Caco-2 (cell line): ENCODE data around the gene ERMAP. TPM values are rescaled to one million over a fixed set of nuclear protein-coding genes. Genes with fewer than 3 reads are reported as not detected.

Source experiments
- BruUV-seq: library from RNA; stranded (reverse); fragments of 400-500 nt; replicated peaks from 2 replicates; lab custom pipeline; 2021; lab: Mats Ljungman, UMichigan
- CTCF ChIA-PET: fragments of 300-600 bp; sonication (Branson Sonifier 250); formaldehyde crosslinking; loops from one replicate; lab custom pipeline; 2022; ENCODE audit warnings: antibody characterized with exemption; lab: Charles Lee
- POLR2A ChIA-PET: fragments of 300-600 bp; sonication (Branson Sonifier 250); formaldehyde crosslinking; loops from one replicate; lab custom pipeline; 2022; ENCODE audit warnings: antibody characterized with exemption; lab: Charles Lee
- DNase-seq, 2 experiments: peaks; one replicate each; pipeline versions ENCODE4 v3.0.0 to v3.0.0-alpha.2; 2020 to 2022
- H3K27me3 ChIP-seq: replicated peaks from 2 replicates; pipeline ENCODE4 v1.6.0; 2011; ENCODE audit warnings: low read length; ENCODE audit not compliant: control insufficient read depth, insufficient read depth
- H3K36me3 ChIP-seq: 2 replicates; pipeline ENCODE4 v1.5.1; 2011; ENCODE audit warnings: low read length; ENCODE audit not compliant: control insufficient read depth, insufficient read depth
- H3K4me1 ChIP-seq: fragments of 250-450 bp; sonication (Bioruptor Pico); 2 replicates; pipeline ENCODE4 v1.5.1; 2020; ENCODE audit warnings: mild to moderate bottlenecking
- H3K4me3 ChIP-seq: 2 replicates; pipeline ENCODE4 v1.5.1; 2011; ENCODE audit warnings: low read depth, mild to moderate bottlenecking, control low read depth, low read length
- H3K9me3 ChIP-seq: fragments of 250-450 bp; sonication (Bioruptor Pico); 2 replicates; pipeline ENCODE4 v1.5.1; 2020; ENCODE audit warnings: mild to moderate bottlenecking, moderate library complexity
- H3K27ac Mint-ChIP-seq: one replicate; pipeline ENCODE4 v1.8.0; 2022; ENCODE audit warnings: mixed read lengths; ENCODE audit not compliant: unreplicated experiment
- H3K27me3 Mint-ChIP-seq: one replicate; pipeline ENCODE4 v1.8.0; 2022; ENCODE audit warnings: mixed read lengths; ENCODE audit not compliant: insufficient read depth, unreplicated experiment
- H3K36me3 Mint-ChIP-seq: one replicate; pipeline ENCODE4 v1.8.0; 2022; ENCODE audit warnings: mild to moderate bottlenecking, mixed read lengths; ENCODE audit not compliant: insufficient read depth, unreplicated experiment
- H3K4me1 Mint-ChIP-seq: one replicate; pipeline ENCODE4 v1.8.0; 2022; ENCODE audit warnings: low read depth, mixed read lengths; ENCODE audit not compliant: unreplicated experiment
- H3K4me3 Mint-ChIP-seq: one replicate; pipeline ENCODE4 v1.8.0; 2022; ENCODE audit warnings: mild to moderate bottlenecking, moderate library complexity, mixed read lengths; ENCODE audit not compliant: unreplicated experiment
- H3K9me3 Mint-ChIP-seq: one replicate; pipeline ENCODE4 v1.8.0; 2022; ENCODE audit warnings: mixed read lengths; ENCODE audit not compliant: unreplicated experiment
- CTCF ChIP-seq, 2 experiments: fragments of 200-600 bp in 1 of 2; IDR thresholded peaks; 1 replicate in 1 of 2; 2 replicates in 1 of 2; pipeline versions ENCODE4 v1.5.1 to v1.8.0; 2011 to 2022; ENCODE audit warnings: antibody characterized with exemption in 1 of 2, control low read depth in 1 of 2, inconsistent platforms in 1 of 2, low read depth in 1 of 2, low read length in 1 of 2, mild to moderate bottlenecking in 1 of 2, moderate library complexity in 1 of 2; ENCODE audit not compliant: insufficient read depth in 1 of 2, severe bottlenecking in 1 of 2, unreplicated experiment in 1 of 2
- intact Hi-C: fragments of 100-400 bp; cut with micrococcal nuclease; formaldehyde crosslinking; loops from one replicate; pipeline ENCODE4 v1.10.0; 2022; ENCODE audit not compliant: unreplicated experiment
- total RNA-seq: library from RNA; stranded (reverse); gene quantifications from 2 replicates; pipeline ENCODE4 v1.2.3, GENCODE V29; 2022

Gene ERMAP
- total RNA-seq, 1 experiment from 2014 or later, result 4.8 TPM

GRCh38 chr1:42877380-42877779 lies 60.5 kb downstream of the ERMAP start:
- POLR2A ChIA-PET, result interaction anchor here (0.7 kb wide), 1 partner anchor 202 kb away, joined by 4 read pairs; no protein-coding TSS in a partner anchor
- no TSS peak for BruUV-seq
- Mint-ChIP-seq H3K4me3 (no peak overlapping the region), H3K36me3 (no peaks in the 10 kb centered on the region), H3K27me3 (peaks cover 6% of the 10 kb centered on the region), H3K4me1 (no peaks in the 10 kb centered on the region), H3K9me3 (peaks cover 8% of the 10 kb centered on the region), H3K27ac (no peak overlapping the region)
- CTCF ChIA-PET, result no interaction called here
- no peak for TF ChIP-seq CTCF (IDR thresholded peaks at IDR 0.05; ENCODE audit: insufficient read depth in 1 of 2, low read depth in 1 of 2, low read length in 1 of 2, severe bottlenecking in 1 of 2, unreplicated experiment in 1 of 2)
- H3K27me3 ChIP-seq, result no peaks in the 10 kb centered on the region
- H3K4me3 ChIP-seq, result no peak overlapping the region
- no peaks in the 10 kb centered on the region for H3K4me1 ChIP-seq
- H3K36me3 ChIP-seq, result no peaks in the 10 kb centered on the region
- no peak for DNase-seq
- intact Hi-C loops, result no loop called here
- H3K9me3 ChIP-seq, result peaks cover 6% of the 10 kb centered on the region

DNA sequence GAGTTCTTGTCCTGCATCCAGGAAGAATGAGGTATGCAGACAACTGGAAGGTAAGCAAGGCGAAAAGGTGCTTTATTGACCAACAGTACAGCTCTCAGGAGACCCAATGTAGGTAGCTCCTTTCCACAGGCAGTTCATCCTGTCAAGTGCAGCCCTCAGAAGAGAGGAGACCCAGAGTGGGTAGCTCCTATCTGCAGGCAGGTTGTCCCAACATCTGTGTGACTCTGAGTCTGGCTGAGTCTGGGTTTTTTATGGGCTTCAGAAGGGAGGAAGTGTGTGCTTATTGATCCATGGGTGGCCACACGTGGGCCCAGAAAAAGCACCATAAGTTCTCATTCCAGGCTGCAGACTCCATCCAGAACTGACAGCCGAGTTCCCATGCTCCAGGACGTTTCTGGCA lies 63.5 kb downstream of the ERMAP start:
- Mint-ChIP-seq H3K9me3 (no peaks in the 10 kb centered on the region), H3K4me1 (no peaks in the 10 kb centered on the region), H3K36me3 (no peaks in the 10 kb centered on the region), H3K27me3 (peaks cover 4% of the 10 kb centered on the region), H3K27ac (no peak overlapping the region), H3K4me3 (no peak overlapping the region)
- Histone ChIP-seq H3K4me1 (no peaks in the 10 kb centered on the region), H3K27me3 (no peaks in the 10 kb centered on the region), H3K4me3 (no peak overlapping the region), H3K36me3 (no peaks in the 10 kb centered on the region), H3K9me3 (no peaks in the 10 kb centered on the region)
- BruUV-seq, result no TSS peak
- DNase-seq, result no peak
- ChIA-PET CTCF (interaction anchor here (1.5 kb wide), 1 partner anchor 193 kb away, joined by 4 read pairs; no protein-coding TSS in a partner anchor), POLR2A (no interaction called here)
- intact Hi-C loops, result no loop called here
- no peak for TF ChIP-seq CTCF (IDR thresholded peaks at IDR 0.05; ENCODE audit: insufficient read depth in 1 of 2, low read depth in 1 of 2, low read length in 1 of 2, severe bottlenecking in 1 of 2, unreplicated experiment in 1 of 2)

- Histone ChIP-seq H3K9me3 (no peaks in the 10 kb centered on the region), H3K4me1 (no peaks in the 10 kb centered on the region), H3K36me3 (no peaks in the 10 kb centered on the region), H3K27me3 (no peaks in the 10 kb centered on the region), H3K4me3 (no peak overlapping the region)
- no peaks in the 10 kb centered on the region for H3K4me1 Mint-ChIP-seq
- no peaks in the 10 kb centered on the region for H3K36me3 Mint-ChIP-seq
- no peak for TF ChIP-seq CTCF (IDR thresholded peaks at IDR 0.05; ENCODE audit: insufficient read depth in 1 of 2, low read depth in 1 of 2, low read length in 1 of 2, severe bottlenecking in 1 of 2, unreplicated experiment in 1 of 2)
- POLR2A ChIA-PET, result no interaction called here
- no peak overlapping the region for H3K27ac Mint-ChIP-seq
- intact Hi-C loops, result no loop called here
- H3K9me3 Mint-ChIP-seq, result no peaks in the 10 kb centered on the region
- H3K4me3 Mint-ChIP-seq, result no peak overlapping the region
- BruUV-seq, result no TSS peak
- H3K27me3 Mint-ChIP-seq, result no peaks in the 10 kb centered on the region
- DNase-seq, result no peak
- CTCF ChIA-PET, result no interaction called here
Observed at GRCh38 chr1:42886046-42886739, 69.3 kb downstream of the ERMAP start.
